ENCODE measurements around the gene OBSCN. TPM values are rescaled to one million over a fixed set of nuclear protein-coding genes. Genes with fewer than 3 reads are reported as not detected.

The OBSCN gene
- total and polyA plus RNA-seq, 10 of the 15 experiments (the other 5 are each of a cell fraction or from before 2014, with no cell fraction given) = 0.01 to 0.36 (median 0.08) TPM; not detected in 2

GRCh38 chr1:228417483-228418203, 209.8 kb downstream of the OBSCN start:
- peaks cover 3 to 5% of the 10 kb centered on the region in 2 experiments; a peak in 3 of 4 replicates for H3K27me3 ChIP-seq (replicated peaks in 1 of 2; ENCODE audit: control insufficient read depth in 2 of 2, insufficient read depth in 2 of 2, low read length in 1 of 2)
- H3K27ac ChIP-seq (ENCODE audit: control insufficient read depth, insufficient read depth) = no peak overlapping the region
- H3K36me3 ChIP-seq (ENCODE audit: control insufficient read depth in 2 of 2, insufficient read depth in 2 of 2, low read length in 1 of 2) = no peaks in the 10 kb centered on the region
- BruUV-seq (replicated peaks) = no TSS peak
- RAD21 ChIA-PET (ENCODE audit: unreplicated experiment) = no interaction called here
- CTCF ChIA-PET = no interaction called here
- SMC1A ChIA-PET (ENCODE audit: uncharacterized antibody, unreplicated experiment) = no interaction called here
- H4K20me1 ChIP-seq (ENCODE audit: control insufficient read depth, insufficient read depth) = no peaks in the 10 kb centered on the region
- no peaks in the 10 kb centered on the region for H3K79me2 ChIP-seq (ENCODE audit: control insufficient read depth, insufficient read depth, low read length)
- no peak overlapping the region for H3K9ac ChIP-seq (ENCODE audit: control insufficient read depth, insufficient read depth, low read length)
- POLR2A ChIA-PET = no interaction called here
- no peak overlapping the region for H3K4me3 ChIP-seq
- 38% methylated on average over 7 of the region's 7 CpGs for WGBS (ENCODE audit: insufficient coverage, insufficient replicate concordance, low lambda C conversion rate, missing lambda C conversion rate)
- H2AFZ ChIP-seq (ENCODE audit: control insufficient read depth, low read depth, low read length) = no peak overlapping the region
- FAIRE-seq (no peak), ATAC-seq (no peak), DNase-seq (ENCODE audit: low read depth, low spot score) (no peak)
- no peak overlapping the region for H3K4me2 ChIP-seq (ENCODE audit: control insufficient read depth, insufficient read depth)
- no peaks in the 10 kb centered on the region for H3K9me3 ChIP-seq (replicated peaks; ENCODE audit: control insufficient read depth, insufficient read depth, low read length)
- no peaks in the 10 kb centered on the region for H3K4me1 ChIP-seq (ENCODE audit: control insufficient read depth, insufficient read depth, low read length)
- intact Hi-C loops (cut with micrococcal nuclease; ENCODE audit: unreplicated experiment) (no loop called here), in situ Hi-C loops (cut with MboI) (no loop called here)
- no peak for TF ChIP-seq MEF2A (IDR thresholded peaks at IDR 0.05; ENCODE audit: insufficient read depth, low read depth, low read length)
- TF ChIP-seq TCF12 (IDR thresholded peaks at IDR 0.05; ENCODE audit: low read depth, low read length) = no peak
- no peak for TF ChIP-seq ELK1 (IDR thresholded peaks at IDR 0.05; ENCODE audit: low read depth, low read length)
- TF ChIP-seq RUNX3 (IDR thresholded peaks at IDR 0.05; ENCODE audit: low read length) = no peak
- no peak for TF ChIP-seq RFX5 (IDR thresholded peaks at IDR 0.05; ENCODE audit: low read depth, low read length)
- TF ChIP-seq ETV6 (conservative IDR thresholded peaks at IDR 0.05 in 1 of 2, IDR thresholded peaks at IDR 0.05 in 1 of 2; ENCODE audit: borderline replicate concordance in 1 of 2, low read depth in 1 of 2) = no peak
- TF ChIP-seq CUX1 (IDR thresholded peaks at IDR 0.05; ENCODE audit: insufficient replicate concordance, low read depth, low read length) = no peak
- TF ChIP-seq NFYA (IDR thresholded peaks at IDR 0.05; ENCODE audit: borderline replicate concordance, low read depth, low read length) = no peak
- TF ChIP-seq USF2 (IDR thresholded peaks at IDR 0.05; ENCODE audit: borderline replicate concordance, low read depth, low read length) = no peak
- TF ChIP-seq STAT3 (IDR thresholded peaks at IDR 0.05; ENCODE audit: low read depth, low read length) = no peak
- TF ChIP-seq POLR2AphosphoS2 (IDR thresholded peaks at IDR 0.05; ENCODE audit: low read depth, low read length) = no peak
- TF ChIP-seq NR2F1 (conservative IDR thresholded peaks at IDR 0.05) = no peak
- no peak for TF ChIP-seq ASH2L (IDR thresholded peaks at IDR 0.05; ENCODE audit: borderline replicate concordance, low read depth)
- no peak for TF ChIP-seq RAD21 (IDR thresholded peaks at IDR 0.05; ENCODE audit: insufficient read depth, low read depth, low read length)
- no peak for TF ChIP-seq CHD1 (IDR thresholded peaks at IDR 0.05; ENCODE audit: low read depth, low read length)
- TF ChIP-seq SP1 (IDR thresholded peaks at IDR 0.05; ENCODE audit: low read depth, low read length) = no peak
- TF ChIP-seq ZNF274 (IDR thresholded peaks at IDR 0.05; ENCODE audit: insufficient read depth, insufficient read length) = no peak
- no peak for TF ChIP-seq POU2F2 (IDR thresholded peaks at IDR 0.05; ENCODE audit: borderline replicate concordance, low read depth, low read length)
